Loucy (cell line): ENCODE results near the gene SH3PXD2A.

Source experiments
- CTCF ChIP-seq: fragments of 200-600 bp; sonication (generic); conservative IDR thresholded peaks from 2 replicates; pipeline ENCODE4 v1.5.1; 2014; ENCODE audit warnings: mild to moderate bottlenecking, antibody characterized with exemption, low read length
- EZH2phosphoT487 ChIP-seq: fragments of 200-600 bp; IDR thresholded peaks from 2 replicates; pipeline ENCODE4 v1.6.1; 2018; ENCODE audit warnings: antibody characterized with exemption, mild to moderate bottlenecking, moderate library complexity, borderline replicate concordance

GRCh38 chr10:103761075-103761920 lies 94.1 kb downstream of the SH3PXD2A start:
- TF ChIP-seq CTCF (no peak), EZH2phosphoT487 (no peak)
